HepG2 (cell line): ENCODE measurements around the gene PSKH1. TPM values are rescaled to one million over a fixed set of nuclear protein-coding genes. Genes with fewer than 3 reads are reported as not detected.

Experiments
- ATAC-seq: fragments of 200-7000 bp; cut with Tn5 transposase; 3 replicates; pipeline ENCODE4 v1.9.1; 2020; ENCODE audit warnings: mild to moderate bottlenecking, moderate library complexity
- BruUV-seq: library from RNA; stranded (reverse); fragments of 400-500 nt; replicated peaks from 2 replicates; lab custom pipeline; 2021; lab: Mats Ljungman, UMichigan
- CTCF ChIA-PET: fragments of 300-600 bp; formaldehyde crosslinking; extraction: SDS; loops from one replicate; lab custom pipeline; 2021; ENCODE audit warnings: low total read pairs, inconsistent platforms, low intra/inter-chr PET ratio; lab: Yijun Ruan, JAX
- POLR2A ChIA-PET: fragments of 350-600 bp; sonication (Branson Sonifier 250); formaldehyde crosslinking; loops from one replicate; lab custom pipeline; 2020; ENCODE audit warnings: antibody characterized with exemption, inconsistent platforms; lab: Yijun Ruan, JAX
- DNase-seq: peaks from one replicate; pipeline ENCODE4 v3.0.0-alpha.2; 2015; ENCODE audit warnings: low spot score
- FAIRE-seq: peaks from 3 replicates; lab custom pipeline; 2011; peaks lifted over from hg19 to GRCh38; lab: Jason Lieb, UNC
- H2AFZ ChIP-seq: one replicate; pipeline ENCODE4 v1.6.1; 2011; ENCODE audit warnings: low read length, inconsistent platforms
- H3K27ac ChIP-seq: fragments of 300-600 bp; 3 replicates; pipeline ENCODE4 v1.8.0; 2011; ENCODE audit warnings: mixed run types, mild to moderate bottlenecking, mixed read lengths, low read length, inconsistent platforms; ENCODE audit not compliant: insufficient read depth; ENCODE audit errors: extremely low read length
- H3K27me3 ChIP-seq, 2 experiments: fragments of 200-600 bp in 1 of 2; 2 replicates in 1 of 2; 3 replicates in 1 of 2; pipeline versions ENCODE4 v1.6.0 to v1.8.0; 2011; ENCODE audit warnings: low read length in 2 of 2, mild to moderate bottlenecking in 2 of 2, moderate library complexity in 2 of 2, inconsistent platforms in 1 of 2; ENCODE audit not compliant: insufficient read depth in 2 of 2, control insufficient read depth in 1 of 2
- H3K36me3 ChIP-seq, 2 experiments: fragments of 200-600 bp in 1 of 2; replicated peaks in 1 of 2; 2 replicates in 1 of 2; 3 replicates in 1 of 2; pipeline versions ENCODE4 v1.5.1 to v1.8.0; 2011; ENCODE audit warnings: low read length in 2 of 2, inconsistent platforms in 1 of 2; ENCODE audit not compliant: insufficient read depth in 2 of 2, control insufficient read depth in 1 of 2
- H3K4me1 ChIP-seq: 2 replicates; pipeline ENCODE4 v1.5.1; 2012; ENCODE audit warnings: low read length, inconsistent platforms; ENCODE audit not compliant: insufficient read depth
- H3K4me2 ChIP-seq: 2 replicates; pipeline ENCODE4 v1.6.0; 2011; ENCODE audit warnings: low read depth, low read length, inconsistent platforms
- H3K4me3 ChIP-seq, 3 experiments: fragments of 200-600 bp in 1 of 3; sonication (generic), shearing (Covaris generic) in 1 of 3; replicated peaks in 1 of 3; 2 replicates each; pipeline ENCODE4 v1.5.1; 2011 to 2016; ENCODE audit warnings: low read length in 3 of 3, inconsistent platforms in 2 of 3, low read depth in 2 of 3, mild to moderate bottlenecking in 2 of 3, control low read depth in 1 of 3, mixed read lengths in 1 of 3; ENCODE audit not compliant: insufficient read depth in 1 of 3
- H3K79me2 ChIP-seq: one replicate; pipeline ENCODE4 v1.6.1; 2011; ENCODE audit warnings: low read length, inconsistent platforms; ENCODE audit not compliant: insufficient read depth
- H3K9ac ChIP-seq: 2 replicates; pipeline ENCODE4 v1.6.0; 2011; ENCODE audit warnings: mild to moderate bottlenecking, low read depth, low read length, inconsistent platforms; ENCODE audit not compliant: insufficient read depth
- H3K9me3 ChIP-seq: 2 replicates; pipeline ENCODE4 v1.5.1; 2012; ENCODE audit warnings: mild to moderate bottlenecking, low read length
- H4K20me1 ChIP-seq: 2 replicates; pipeline ENCODE4 v1.6.0; 2011; ENCODE audit warnings: inconsistent platforms, mild to moderate bottlenecking, low read length, moderate library complexity; ENCODE audit not compliant: insufficient read depth
- GFI1 ChIP-seq: sonication (generic); formaldehyde crosslinking; IDR thresholded peaks from 2 replicates; pipeline ENCODE4 v1.5.0; 2020; ENCODE audit warnings: missing genetic modification reagents, mild to moderate bottlenecking, borderline replicate concordance
- GPN1 ChIP-seq: sonication (generic); formaldehyde crosslinking; IDR thresholded peaks from 2 replicates; pipeline ENCODE4 v1.5.1; 2020; ENCODE audit warnings: missing genetic modification reagents, borderline replicate concordance
- KLF6 ChIP-seq: IDR thresholded peaks from 2 replicates; pipeline ENCODE4 v1.8.0; 2016; ENCODE audit warnings: missing biosample characterization, missing genetic modification reagents
- TARDBP ChIP-seq: sonication (generic); formaldehyde crosslinking; IDR thresholded peaks from 2 replicates; pipeline ENCODE4 v1.8.0; 2022; ENCODE audit warnings: mild to moderate bottlenecking, missing genetic modification reagents
- ZBTB38 ChIP-seq: sonication (generic); formaldehyde crosslinking; IDR thresholded peaks from 2 replicates; pipeline ENCODE4 v1.5.1; 2020; ENCODE audit warnings: mild to moderate bottlenecking, missing genetic modification reagents
- ZFP90 ChIP-seq: sonication (generic); formaldehyde crosslinking; IDR thresholded peaks from 2 replicates; pipeline ENCODE4 v1.8.0; 2022; ENCODE audit warnings: missing genetic modification reagents, mild to moderate bottlenecking, inconsistent platforms, borderline replicate concordance
- ZNF225 ChIP-seq: sonication (generic); formaldehyde crosslinking; IDR thresholded peaks from 2 replicates; pipeline ENCODE4 v1.4.0; 2020; ENCODE audit warnings: mild to moderate bottlenecking, missing genetic modification reagents
- ZNF432 ChIP-seq: sonication (generic); formaldehyde crosslinking; IDR thresholded peaks from 2 replicates; pipeline ENCODE4 v1.5.0; 2020; ENCODE audit warnings: missing genetic modification reagents, mild to moderate bottlenecking, borderline replicate concordance
- ZNF501 ChIP-seq: sonication (generic); formaldehyde crosslinking; IDR thresholded peaks from 2 replicates; pipeline ENCODE4 v1.5.1; 2020; ENCODE audit warnings: mild to moderate bottlenecking, moderate library complexity, missing genetic modification reagents
- ZNF605 ChIP-seq: sonication (generic); formaldehyde crosslinking; IDR thresholded peaks from 2 replicates; pipeline ENCODE4 v1.8.0; 2022; ENCODE audit warnings: mild to moderate bottlenecking, missing genetic modification reagents
- ZNF770 ChIP-seq: sonication (generic); formaldehyde crosslinking; IDR thresholded peaks from 2 replicates; pipeline ENCODE4 v1.5.0; 2020; ENCODE audit warnings: mild to moderate bottlenecking, missing genetic modification reagents
- WGBS: methylation state at CpG from one replicate; pipeline ENCODE4 v1.1.6; 2017; ENCODE audit warnings: low lambda C conversion rate; 5-methylcytosine and 5-hydroxymethylcytosine counted together
- in situ Hi-C: cut with HindIII; loops from 2 replicates; pipeline ENCODE4 v1.10.0; 2017; ENCODE audit warnings: low pct_unique_long_range_greater_than_20kb; ENCODE audit not compliant: extremely low pct_ligation_motif_present
- intact Hi-C: fragments of 100-400 bp; cut with micrococcal nuclease; formaldehyde crosslinking; loops from one replicate; pipeline ENCODE4 v1.10.0; 2022; ENCODE audit not compliant: unreplicated experiment
- polyA plus RNA-seq, 8 experiments: library from polyadenylated mRNA; depleted of rRNA in 3 of 8; stranded (reverse) in 7 of 8; unstranded in 1 of 8; fragments of >200 nt; fragmentation: Illumina TruSeq in 4 of 8; extraction: Trizol in 4 of 8; gene quantifications; 2 replicates each; pipeline versions ENCODE4 v1.2.1 to v1.2.3, GENCODE V29; 2011 to 2016; ENCODE audit warnings: low read depth in 4 of 8, missing spikeins in 1 of 8, mixed read lengths in 1 of 8; ENCODE audit not compliant: insufficient read depth in 1 of 8
- total RNA-seq, 5 experiments: library from RNA; depleted of rRNA; stranded (reverse); fragments of >200 nt; fragmentation: Illumina TruSeq; extraction: Trizol; gene quantifications; 2 replicates each; pipeline ENCODE4 v1.2.3, GENCODE V29; 2016; ENCODE audit warnings: low read depth in 1 of 5
- TF ChIP-seq, protein P1 (sequence below): sonication (generic); formaldehyde crosslinking; IDR thresholded peaks from 2 replicates; pipeline ENCODE4 v1.5.1; 2020; ENCODE audit warnings: mild to moderate bottlenecking, missing genetic modification reagents, borderline replicate concordance
- TF ChIP-seq, protein P2 (sequence below): sonication (generic); formaldehyde crosslinking; IDR thresholded peaks from 2 replicates; pipeline ENCODE4 v1.4.0; 2020; ENCODE audit warnings: missing genetic modification reagents

Gene PSKH1
- total and polyA plus RNA-seq, 2 of the 13 experiments (the other 11 are each of a cell fraction or from before 2014, with no cell fraction given): 8.4 to 19.1 TPM

GRCh38 chr16:67843343-67843765, 49.7 kb upstream of the PSKH1 start:
- peaks cover 47% of the 10 kb centered on the region for H3K79me2 ChIP-seq
- H3K27me3 ChIP-seq: no peaks in the 10 kb centered on the region; a peak in 1 of 5 replicates
- BruUV-seq: TSS peak; percentile 23
- H3K4me2 ChIP-seq: peak overlapping the region; percentile 89
- H3K27ac ChIP-seq: peak overlapping the region; percentile 92
- FAIRE-seq (no peak), ATAC-seq (no peak), DNase-seq (no peak)
- no peak overlapping the region for H2AFZ ChIP-seq
- no peaks in the 10 kb centered on the region for H3K36me3 ChIP-seq
- H3K9me3 ChIP-seq: no peaks in the 10 kb centered on the region
- peak overlapping the region; percentile 93 for H3K9ac ChIP-seq
- peaks cover 44% of the 10 kb centered on the region for H3K4me1 ChIP-seq
- H4K20me1 ChIP-seq: peaks cover 29% of the 10 kb centered on the region
- H3K4me3 ChIP-seq: peak overlapping the region; percentile 80 to 97 (median 92)
- 36% methylated on average over 4 of the region's 11 CpGs for WGBS
- ChIA-PET POLR2A (interaction anchor here (1.0 to 2.6 kb wide), 4 partner anchors 10 to 92 kb away, joined by 6 to 15 read pairs (median 8); partner anchors contain the start of genes RANBP10 and TSNAXIP1), CTCF (interaction anchor here (1.3 to 2.6 kb wide), 3 partner anchors 22 to 40 kb away, joined by 3 to 28 read pairs (median 4); no protein-coding TSS in a partner anchor)
- intact Hi-C loops: loop anchor here (1.0 kb wide), 1 partner anchor 22 kb away; no protein-coding TSS in a partner anchor
- in situ Hi-C loops: no loop called here
- no peak for TF ChIP-seq ZNF432 (CRISPR knock-in tag)
- TF ChIP-seq TARDBP: peak; percentile 14; the same call in 1 of the 2 replicates
- 0 out of 2 replicates have a peak, but pooled peaks have one; percentile 2 for TF ChIP-seq ZNF501
- 0 out of 2 replicates have a peak, but pooled peaks have one; percentile 1 for TF ChIP-seq ZFP90
- 0 out of 2 replicates have a peak, but pooled peaks have one; percentile 50 for TF ChIP-seq ZNF770 (CRISPR knock-in tag)
- TF ChIP-seq GFI1 (CRISPR knock-in tag): 0 out of 2 replicates have a peak, but pooled peaks have one; percentile 48
- TF ChIP-seq, protein P1, sequence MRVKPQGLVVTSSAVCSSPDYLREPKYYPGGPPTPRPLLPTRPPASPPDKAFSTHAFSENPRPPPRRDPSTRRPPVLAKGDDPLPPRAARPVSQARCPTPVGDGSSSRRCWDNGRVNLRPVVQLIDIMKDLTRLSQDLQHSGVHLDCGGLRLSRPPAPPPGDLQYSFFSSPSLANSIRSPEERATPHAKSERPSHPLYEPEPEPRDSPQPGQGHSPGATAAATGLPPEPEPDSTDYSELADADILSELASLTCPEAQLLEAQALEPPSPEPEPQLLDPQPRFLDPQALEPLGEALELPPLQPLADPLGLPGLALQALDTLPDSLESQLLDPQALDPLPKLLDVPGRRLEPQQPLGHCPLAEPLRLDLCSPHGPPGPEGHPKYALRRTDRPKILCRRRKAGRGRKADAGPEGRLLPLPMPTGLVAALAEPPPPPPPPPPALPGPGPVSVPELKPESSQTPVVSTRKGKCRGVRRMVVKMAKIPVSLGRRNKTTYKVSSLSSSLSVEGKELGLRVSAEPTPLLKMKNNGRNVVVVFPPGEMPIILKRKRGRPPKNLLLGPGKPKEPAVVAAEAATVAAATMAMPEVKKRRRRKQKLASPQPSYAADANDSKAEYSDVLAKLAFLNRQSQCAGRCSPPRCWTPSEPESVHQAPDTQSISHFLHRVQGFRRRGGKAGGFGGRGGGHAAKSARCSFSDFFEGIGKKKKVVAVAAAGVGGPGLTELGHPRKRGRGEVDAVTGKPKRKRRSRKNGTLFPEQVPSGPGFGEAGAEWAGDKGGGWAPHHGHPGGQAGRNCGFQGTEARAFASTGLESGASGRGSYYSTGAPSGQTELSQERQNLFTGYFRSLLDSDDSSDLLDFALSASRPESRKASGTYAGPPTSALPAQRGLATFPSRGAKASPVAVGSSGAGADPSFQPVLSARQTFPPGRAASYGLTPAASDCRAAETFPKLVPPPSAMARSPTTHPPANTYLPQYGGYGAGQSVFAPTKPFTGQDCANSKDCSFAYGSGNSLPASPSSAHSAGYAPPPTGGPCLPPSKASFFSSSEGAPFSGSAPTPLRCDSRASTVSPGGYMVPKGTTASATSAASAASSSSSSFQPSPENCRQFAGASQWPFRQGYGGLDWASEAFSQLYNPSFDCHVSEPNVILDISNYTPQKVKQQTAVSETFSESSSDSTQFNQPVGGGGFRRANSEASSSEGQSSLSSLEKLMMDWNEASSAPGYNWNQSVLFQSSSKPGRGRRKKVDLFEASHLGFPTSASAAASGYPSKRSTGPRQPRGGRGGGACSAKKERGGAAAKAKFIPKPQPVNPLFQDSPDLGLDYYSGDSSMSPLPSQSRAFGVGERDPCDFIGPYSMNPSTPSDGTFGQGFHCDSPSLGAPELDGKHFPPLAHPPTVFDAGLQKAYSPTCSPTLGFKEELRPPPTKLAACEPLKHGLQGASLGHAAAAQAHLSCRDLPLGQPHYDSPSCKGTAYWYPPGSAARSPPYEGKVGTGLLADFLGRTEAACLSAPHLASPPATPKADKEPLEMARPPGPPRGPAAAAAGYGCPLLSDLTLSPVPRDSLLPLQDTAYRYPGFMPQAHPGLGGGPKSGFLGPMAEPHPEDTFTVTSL (CRISPR knock-in tag): no peak
- TF ChIP-seq ZBTB38 (CRISPR knock-in tag): peak; percentile 11; the same call in 1 of the 2 replicates
- TF ChIP-seq ZNF605 (CRISPR knock-in tag): 0 out of 2 replicates have a peak, but pooled peaks have one; percentile 1
- TF ChIP-seq, protein P2, sequence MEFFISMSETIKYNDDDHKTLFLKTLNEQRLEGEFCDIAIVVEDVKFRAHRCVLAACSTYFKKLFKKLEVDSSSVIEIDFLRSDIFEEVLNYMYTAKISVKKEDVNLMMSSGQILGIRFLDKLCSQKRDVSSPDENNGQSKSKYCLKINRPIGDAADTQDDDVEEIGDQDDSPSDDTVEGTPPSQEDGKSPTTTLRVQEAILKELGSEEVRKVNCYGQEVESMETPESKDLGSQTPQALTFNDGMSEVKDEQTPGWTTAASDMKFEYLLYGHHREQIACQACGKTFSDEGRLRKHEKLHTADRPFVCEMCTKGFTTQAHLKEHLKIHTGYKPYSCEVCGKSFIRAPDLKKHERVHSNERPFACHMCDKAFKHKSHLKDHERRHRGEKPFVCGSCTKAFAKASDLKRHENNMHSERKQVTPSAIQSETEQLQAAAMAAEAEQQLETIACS: no peak
- TF ChIP-seq GPN1 (CRISPR knock-in tag): no peak
- 0 out of 2 replicates have a peak, but pooled peaks have one; percentile 2 for TF ChIP-seq ZNF225 (CRISPR knock-in tag)
- TF ChIP-seq KLF6 (CRISPR knock-in tag): no peak
